ENCODE results near the gene ELMOD1. TPM values are rescaled to one million over a fixed set of nuclear protein-coding genes. Genes with fewer than 3 reads are reported as not detected.
A peak's percentile ranks its signal among the peaks of the same experiment; 100 is the strongest.

Gene ELMOD1
- total RNA-seq, 4 donors from 2014 or later, result 0.70 to 3.7 (median 1.6) TPM

DNA sequence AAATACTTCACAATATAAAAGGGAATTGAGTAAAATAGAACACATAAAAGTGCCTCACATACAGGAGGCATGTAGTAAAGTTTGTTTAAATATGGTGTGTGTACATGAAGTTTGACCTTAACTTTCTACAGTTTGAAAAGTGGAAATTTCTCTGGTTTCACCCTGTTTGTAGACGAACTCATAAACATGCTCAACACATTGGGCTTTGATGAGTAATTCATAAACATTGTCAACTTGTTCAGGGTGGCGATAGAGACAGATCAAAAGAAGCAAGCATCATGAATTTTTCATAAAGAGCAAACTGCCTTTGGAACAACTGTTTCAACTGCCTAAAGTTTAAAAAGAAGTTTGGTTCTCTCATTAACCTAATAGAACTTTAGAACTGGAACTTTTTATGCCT, 111.8 kb downstream of the ELMOD1 start:
- DNase-seq (no peak), ATAC-seq (no peak)
- Histone ChIP-seq H3K27me3 (no peaks in the 10 kb centered on the region), H3K4me1 (peaks cover 38 to 48% of the 10 kb centered on the region in 2 donors), H3K9me3 (no peaks in the 10 kb centered on the region), H3K4me3 (no peak overlapping the region), H3K27ac (peak overlapping the region; percentile 83 to 93 (median 86)), H3K36me3 (no peaks in the 10 kb centered on the region)
- intact Hi-C loops (cut with DNase I; ENCODE audit: low total_unique reads) (loop anchor here (10.0 kb wide), 1 partner anchor 332 kb away; no protein-coding TSS in a partner anchor), in situ Hi-C loops (cut with MboI; ENCODE audit: low sequenced_read_pairs in 4 of 4) (loop anchor here in 1 of 4 donors (10.0 kb wide), 1 partner anchor 422 kb away; the partner anchor contains the start of gene ACAT1)
- TF ChIP-seq CTCF (IDR thresholded peaks at IDR 0.05 in 4 of 5, conservative IDR thresholded peaks at IDR 0.05 in 1 of 5), result no peak
- TF ChIP-seq POLR2A (IDR thresholded peaks at IDR 0.05), result no peak

- Histone ChIP-seq H3K27ac (peak overlapping the region; percentile 83 to 93 (median 86)), H3K4me3 (no peak overlapping the region), H3K4me1 (peaks cover 51 to 55% of the 10 kb centered on the region in 2 donors), H3K9me3 (no peaks in the 10 kb centered on the region), H3K36me3 (no peaks in the 10 kb centered on the region), H3K27me3 (no peaks in the 10 kb centered on the region)
- TF ChIP-seq POLR2A (IDR thresholded peaks at IDR 0.05) (no peak), CTCF (IDR thresholded peaks at IDR 0.05 in 4 of 5, conservative IDR thresholded peaks at IDR 0.05 in 1 of 5) (no peak)
- in situ Hi-C loops (cut with MboI; ENCODE audit: low sequenced_read_pairs in 4 of 4), result loop anchor here in 1 of 4 donors (10.0 kb wide), 1 partner anchor 420 kb away; the partner anchor contains the start of gene ACAT1
- no peak for DNase-seq
- intact Hi-C loops (cut with DNase I; ENCODE audit: low total_unique reads), result loop anchor here (10.0 kb wide), 1 partner anchor 330 kb away; no protein-coding TSS in a partner anchor
- no peak for ATAC-seq
These were observed 113.5 kb downstream of the ELMOD1 start for GRCh38 chr11:107704451-107704850.

- Histone ChIP-seq H3K27me3 (no peaks in the 10 kb centered on the region), H3K4me1 (peaks cover 51 to 60% of the 10 kb centered on the region in 2 donors), H3K4me3 (no peak overlapping the region), H3K36me3 (no peaks in the 10 kb centered on the region), H3K9me3 (no peaks in the 10 kb centered on the region), H3K27ac (peak overlapping the region; percentile 83 to 93 (median 86))
- in situ Hi-C loops (cut with MboI; ENCODE audit: low sequenced_read_pairs in 4 of 4) (loop anchor here in 1 of 4 donors (10.0 kb wide), 1 partner anchor 420 kb away; the partner anchor contains the start of gene ACAT1), intact Hi-C loops (cut with DNase I; ENCODE audit: low total_unique reads) (loop anchor here (5.0 to 10.0 kb wide), 3 partner anchors 37 to 417 kb away; partner anchors contain the start of gene ACAT1)
- TF ChIP-seq CTCF (IDR thresholded peaks at IDR 0.05 in 4 of 5, conservative IDR thresholded peaks at IDR 0.05 in 1 of 5) (no peak), POLR2A (IDR thresholded peaks at IDR 0.05) (peak in 1 of 2 donors; percentile 17)
- peak; percentile 74 to 82 for DNase-seq
- peak; percentile 83 to 90 for ATAC-seq
These were observed 114.1 kb downstream of the ELMOD1 start for GRCh38 chr11:107705027-107705426.

- intact Hi-C loops (cut with DNase I; ENCODE audit: low total_unique reads) (loop anchor here (5.0 to 10.0 kb wide), 3 partner anchors 36 to 416 kb away; partner anchors contain the start of gene ACAT1), in situ Hi-C loops (cut with MboI; ENCODE audit: low sequenced_read_pairs in 4 of 4) (loop anchor here in 1 of 4 donors (10.0 kb wide), 1 partner anchor 418 kb away; the partner anchor contains the start of gene ACAT1)
- no peaks in the 10 kb centered on the region for H3K9me3 ChIP-seq
- no peak overlapping the region for H3K4me3 ChIP-seq
- no peak for TF ChIP-seq POLR2A (IDR thresholded peaks at IDR 0.05)
- no peak for TF ChIP-seq CTCF (IDR thresholded peaks at IDR 0.05 in 4 of 5, conservative IDR thresholded peaks at IDR 0.05 in 1 of 5)
- peaks cover 51 to 62% of the 10 kb centered on the region in 2 donors for H3K4me1 ChIP-seq
- ATAC-seq (no peak), DNase-seq (no peak)
- peak overlapping the region; percentile 83 to 93 (median 86) for H3K27ac ChIP-seq
- no peaks in the 10 kb centered on the region for H3K36me3 ChIP-seq
- no peaks in the 10 kb centered on the region for H3K27me3 ChIP-seq
These were observed 115.6 kb downstream of the ELMOD1 start for GRCh38 chr11:107706531-107706930.

Data from gastrocnemius medialis (tissue), 4 donors.